Calu3 (cell line): ENCODE results near the gene DCHS2. TPM values are rescaled to one million over a fixed set of nuclear protein-coding genes. Genes with fewer than 3 reads are reported as not detected.

Experiments used
- BruUV-seq: library from RNA; stranded (reverse); fragments of 400-500 nt; replicated peaks from 2 replicates; lab custom pipeline; 2021; lab: Mats Ljungman, UMichigan
- CTCF ChIA-PET: fragments of 300-600 bp; sonication (Branson Sonifier 250); formaldehyde crosslinking; loops from one replicate; lab custom pipeline; 2022; ENCODE audit warnings: antibody characterized with exemption; lab: Charles Lee
- DNase-seq: peaks from one replicate; pipeline ENCODE4 v3.0.0; 2022
- H3K27ac Mint-ChIP-seq: one replicate; pipeline ENCODE4 v1.8.0; 2022; ENCODE audit warnings: mixed read lengths; ENCODE audit not compliant: unreplicated experiment
- H3K27me3 Mint-ChIP-seq: one replicate; pipeline ENCODE4 v1.8.0; 2022; ENCODE audit warnings: mixed read lengths; ENCODE audit not compliant: unreplicated experiment
- H3K36me3 Mint-ChIP-seq: one replicate; pipeline ENCODE4 v1.8.0; 2022; ENCODE audit warnings: mild to moderate bottlenecking, moderate library complexity, mixed read lengths; ENCODE audit not compliant: insufficient read depth, unreplicated experiment
- H3K4me1 Mint-ChIP-seq: one replicate; pipeline ENCODE4 v1.8.0; 2022; ENCODE audit warnings: mild to moderate bottlenecking, low read depth, mixed read lengths; ENCODE audit not compliant: unreplicated experiment
- H3K4me3 Mint-ChIP-seq: one replicate; pipeline ENCODE4 v1.8.0; 2022; ENCODE audit warnings: mild to moderate bottlenecking, low read depth, moderate library complexity, mixed read lengths; ENCODE audit not compliant: unreplicated experiment
- H3K9me3 Mint-ChIP-seq: one replicate; pipeline ENCODE4 v1.8.0; 2022; ENCODE audit warnings: low read depth, mixed read lengths; ENCODE audit not compliant: unreplicated experiment
- intact Hi-C: fragments of 100-400 bp; cut with micrococcal nuclease; formaldehyde crosslinking; loops from one replicate; pipeline ENCODE4 v1.10.0; 2022; ENCODE audit not compliant: unreplicated experiment
- total RNA-seq: library from RNA; stranded (reverse); gene quantifications from 2 replicates; pipeline ENCODE4 v1.2.3, GENCODE V29; 2022
- TF ChIP-seq, protein P1 (sequence below): fragments of 200-600 bp; IDR thresholded peaks from one replicate; pipeline ENCODE4 v1.8.0; 2022; ENCODE audit warnings: antibody characterized with exemption; ENCODE audit not compliant: unreplicated experiment

DCHS2 gene
- total RNA-seq, 1 experiment from 2014 or later, result 0.07 TPM

DNA sequence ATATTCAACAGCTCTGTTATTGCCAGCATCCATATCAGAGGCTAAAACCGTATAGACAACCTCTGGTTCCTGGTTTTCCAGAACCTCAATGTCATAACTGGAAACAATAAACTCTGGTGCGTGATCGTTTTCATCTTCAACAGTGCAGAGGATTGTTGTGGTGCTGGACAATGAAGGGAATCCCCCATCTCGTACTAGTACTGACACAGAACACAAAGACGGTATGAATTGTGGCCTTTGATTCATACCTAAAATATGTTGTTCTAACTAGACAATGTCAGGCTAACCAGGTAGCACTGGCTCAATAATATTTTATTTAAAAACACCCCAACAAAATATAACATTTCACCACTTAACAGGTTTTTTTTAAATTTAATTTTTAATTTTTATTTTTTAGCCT, 186.9 kb downstream of the DCHS2 start:
- no TSS peak for BruUV-seq
- intact Hi-C loops, result no loop called here
- CTCF ChIA-PET, result no interaction called here
- Mint-ChIP-seq H3K4me3 (no peak overlapping the region), H3K27ac (no peak overlapping the region), H3K27me3 (no peaks in the 10 kb centered on the region), H3K4me1 (no peaks in the 10 kb centered on the region), H3K36me3 (no peaks in the 10 kb centered on the region), H3K9me3 (peaks cover 7% of the 10 kb centered on the region)
- DNase-seq, result no peak
- TF ChIP-seq, protein P1, sequence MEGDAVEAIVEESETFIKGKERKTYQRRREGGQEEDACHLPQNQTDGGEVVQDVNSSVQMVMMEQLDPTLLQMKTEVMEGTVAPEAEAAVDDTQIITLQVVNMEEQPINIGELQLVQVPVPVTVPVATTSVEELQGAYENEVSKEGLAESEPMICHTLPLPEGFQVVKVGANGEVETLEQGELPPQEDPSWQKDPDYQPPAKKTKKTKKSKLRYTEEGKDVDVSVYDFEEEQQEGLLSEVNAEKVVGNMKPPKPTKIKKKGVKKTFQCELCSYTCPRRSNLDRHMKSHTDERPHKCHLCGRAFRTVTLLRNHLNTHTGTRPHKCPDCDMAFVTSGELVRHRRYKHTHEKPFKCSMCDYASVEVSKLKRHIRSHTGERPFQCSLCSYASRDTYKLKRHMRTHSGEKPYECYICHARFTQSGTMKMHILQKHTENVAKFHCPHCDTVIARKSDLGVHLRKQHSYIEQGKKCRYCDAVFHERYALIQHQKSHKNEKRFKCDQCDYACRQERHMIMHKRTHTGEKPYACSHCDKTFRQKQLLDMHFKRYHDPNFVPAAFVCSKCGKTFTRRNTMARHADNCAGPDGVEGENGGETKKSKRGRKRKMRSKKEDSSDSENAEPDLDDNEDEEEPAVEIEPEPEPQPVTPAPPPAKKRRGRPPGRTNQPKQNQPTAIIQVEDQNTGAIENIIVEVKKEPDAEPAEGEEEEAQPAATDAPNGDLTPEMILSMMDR, result no peak

DNA sequence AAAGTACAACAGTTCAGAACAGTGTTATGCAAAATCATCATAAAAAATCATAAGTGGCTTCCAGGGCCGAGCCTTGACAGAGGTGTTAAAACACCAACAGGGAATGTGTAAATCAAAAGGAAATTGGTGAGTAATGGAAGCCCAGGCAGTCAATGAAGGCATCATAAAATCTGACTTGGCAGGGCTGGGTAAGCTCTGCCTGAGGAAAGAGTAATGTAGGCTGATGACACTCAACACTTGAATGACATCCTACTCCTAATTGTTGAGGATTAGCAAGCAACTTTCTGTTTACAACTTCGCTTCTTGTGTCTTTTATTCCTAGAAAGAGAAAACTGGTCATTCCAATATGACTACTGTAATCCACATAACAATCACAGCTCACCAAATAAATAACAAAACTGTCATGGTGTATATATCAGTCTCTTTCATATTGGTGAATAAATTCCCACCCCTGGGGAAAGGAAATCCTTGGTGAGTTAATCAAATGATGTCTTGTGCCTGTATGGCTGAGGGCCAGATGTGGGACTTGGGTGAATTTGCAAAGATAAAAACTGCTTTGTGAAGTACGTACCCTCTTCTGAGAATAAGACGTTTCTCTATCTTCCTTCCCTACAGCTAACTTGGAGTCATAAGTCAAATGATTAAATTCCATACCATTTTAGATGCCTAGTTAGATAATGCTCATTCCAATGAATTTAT, 196.8 kb downstream of the DCHS2 start:
- H3K27me3 Mint-ChIP-seq, result no peaks in the 10 kb centered on the region
- H3K4me1 Mint-ChIP-seq, result no peaks in the 10 kb centered on the region
- no peaks in the 10 kb centered on the region for H3K36me3 Mint-ChIP-seq
- H3K4me3 Mint-ChIP-seq, result no peak overlapping the region
- TF ChIP-seq, protein P1, result no peak
- intact Hi-C loops, result no loop called here
- CTCF ChIA-PET, result no interaction called here
- BruUV-seq, result no TSS peak
- H3K27ac Mint-ChIP-seq, result no peak overlapping the region
- H3K9me3 Mint-ChIP-seq, result no peaks in the 10 kb centered on the region
- DNase-seq, result no peak

DNA sequence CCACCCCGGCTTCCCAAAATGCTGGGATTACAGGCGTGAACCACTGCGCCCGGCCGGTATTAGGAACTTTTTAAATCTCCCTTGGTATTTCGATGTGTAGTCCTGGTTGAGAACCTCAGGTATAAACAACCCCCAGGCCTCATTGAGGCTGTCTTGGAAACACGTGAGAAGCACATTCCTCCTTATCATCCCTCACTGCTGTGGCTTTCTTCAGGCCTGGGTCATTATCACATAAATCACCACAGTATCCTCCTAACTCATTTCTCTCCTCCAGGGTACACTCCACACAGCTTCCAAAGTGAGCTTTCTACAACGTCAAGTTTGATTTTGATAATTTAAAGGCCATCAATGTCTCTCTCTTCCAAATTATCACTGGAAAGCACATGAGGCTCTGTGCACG, 198.2 kb downstream of the DCHS2 start:
- no TSS peak for BruUV-seq
- no peak for DNase-seq
- CTCF ChIA-PET, result interaction anchor here (0.6 kb wide), 1 partner anchor 10 kb away, joined by 5 read pairs; no protein-coding TSS in a partner anchor
- Mint-ChIP-seq H3K9me3 (no peaks in the 10 kb centered on the region), H3K27ac (no peak overlapping the region), H3K4me3 (no peak overlapping the region), H3K27me3 (no peaks in the 10 kb centered on the region), H3K4me1 (no peaks in the 10 kb centered on the region), H3K36me3 (no peaks in the 10 kb centered on the region)
- TF ChIP-seq, protein P1, result no peak
- intact Hi-C loops, result no loop called here

DNA sequence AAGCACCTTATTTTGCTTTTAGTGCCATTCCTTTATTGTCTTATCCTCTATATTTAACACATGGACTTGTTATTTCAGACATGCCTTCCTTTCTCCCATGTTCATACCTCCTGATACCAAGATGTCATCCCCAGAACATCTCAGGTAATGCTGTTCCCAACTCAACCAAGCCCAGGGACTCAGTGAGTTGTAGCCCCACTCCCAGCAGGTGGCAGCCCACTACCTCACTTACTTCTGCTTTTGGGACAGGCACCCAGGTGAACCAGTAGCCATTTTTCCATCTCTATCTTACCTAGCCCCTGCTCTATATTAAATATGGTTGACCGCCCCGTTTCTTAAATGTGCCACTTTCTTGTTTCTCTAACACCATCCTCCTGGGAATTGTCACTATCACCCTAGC, 199.0 kb downstream of the DCHS2 start:
- intact Hi-C loops, result no loop called here
- no peak overlapping the region for H3K27ac Mint-ChIP-seq
- no TSS peak for BruUV-seq
- no peaks in the 10 kb centered on the region for H3K36me3 Mint-ChIP-seq
- DNase-seq, result peak; percentile 4
- no peaks in the 10 kb centered on the region for H3K27me3 Mint-ChIP-seq
- TF ChIP-seq, protein P1, result no peak
- no peaks in the 10 kb centered on the region for H3K4me1 Mint-ChIP-seq
- H3K4me3 Mint-ChIP-seq, result no peak overlapping the region
- H3K9me3 Mint-ChIP-seq, result no peaks in the 10 kb centered on the region
- CTCF ChIA-PET, result no interaction called here
